ENCODE results near the gene AMER3. TPM values are rescaled to one million over a fixed set of nuclear protein-coding genes. Genes with fewer than 3 reads are reported as not detected.

AMER3 gene
- total RNA-seq, 3 donors from 2014 or later, result not detected

GRCh38 chr2:130787841-130788240 lies 32.5 kb downstream of the AMER3 start:
- H3K36me3 Mint-ChIP-seq (ENCODE audit: insufficient read depth), result no peaks in the 10 kb centered on the region
- H3K4me3 Mint-ChIP-seq, result no peak overlapping the region
- no peaks in the 10 kb centered on the region for H3K9me3 Mint-ChIP-seq
- no peak for DNase-seq
- no peak for ATAC-seq
- no peaks in the 10 kb centered on the region for H3K4me1 Mint-ChIP-seq (ENCODE audit: low read depth)
- H3K27me3 Mint-ChIP-seq (ENCODE audit: low read depth), result peaks cover 6% of the 10 kb centered on the region

- Mint-ChIP-seq H3K4me3 (no peak overlapping the region), H3K27me3 (ENCODE audit: low read depth) (peaks cover 6% of the 10 kb centered on the region), H3K36me3 (ENCODE audit: insufficient read depth) (no peaks in the 10 kb centered on the region), H3K4me1 (ENCODE audit: low read depth) (no peaks in the 10 kb centered on the region), H3K9me3 (no peaks in the 10 kb centered on the region)
- no peak for DNase-seq
- ATAC-seq, result no peak
These were observed 35.0 kb downstream of the AMER3 start for GRCh38 chr2:130790312-130790711.

GRCh38 chr2:130790804-130791616 lies 35.7 kb downstream of the AMER3 start:
- H3K36me3 Mint-ChIP-seq (ENCODE audit: insufficient read depth), result no peaks in the 10 kb centered on the region
- H3K4me1 Mint-ChIP-seq (ENCODE audit: low read depth), result no peaks in the 10 kb centered on the region
- DNase-seq (no peak), ATAC-seq (no peak)
- H3K9me3 Mint-ChIP-seq, result no peaks in the 10 kb centered on the region
- peaks cover 6% of the 10 kb centered on the region for H3K27me3 Mint-ChIP-seq (ENCODE audit: low read depth)
- no peak overlapping the region for H3K4me3 Mint-ChIP-seq

GRCh38 chr2:130791617-130791939 lies 36.2 kb downstream of the AMER3 start:
- H3K4me3 Mint-ChIP-seq, result no peak overlapping the region
- DNase-seq (no peak), ATAC-seq (no peak)
- H3K4me1 Mint-ChIP-seq (ENCODE audit: low read depth), result no peaks in the 10 kb centered on the region
- H3K27me3 Mint-ChIP-seq (ENCODE audit: low read depth), result peaks cover 6% of the 10 kb centered on the region
- H3K36me3 Mint-ChIP-seq (ENCODE audit: insufficient read depth), result no peaks in the 10 kb centered on the region
- no peaks in the 10 kb centered on the region for H3K9me3 Mint-ChIP-seq

- peaks cover 3% of the 10 kb centered on the region for H3K4me1 Mint-ChIP-seq (ENCODE audit: low read depth)
- H3K27me3 Mint-ChIP-seq (ENCODE audit: low read depth), result no peaks in the 10 kb centered on the region
- ATAC-seq (no peak), DNase-seq (no peak)
- H3K9me3 Mint-ChIP-seq, result no peaks in the 10 kb centered on the region
- H3K36me3 Mint-ChIP-seq (ENCODE audit: insufficient read depth), result no peaks in the 10 kb centered on the region
- H3K4me3 Mint-ChIP-seq, result no peak overlapping the region
These were observed 40.1 kb downstream of the AMER3 start for GRCh38 chr2:130795431-130795830.

GRCh38 chr2:130796290-130796689 lies 41.0 kb downstream of the AMER3 start:
- no peak for ATAC-seq
- no peaks in the 10 kb centered on the region for H3K27me3 Mint-ChIP-seq (ENCODE audit: low read depth)
- DNase-seq, result no peak
- no peaks in the 10 kb centered on the region for H3K9me3 Mint-ChIP-seq
- H3K4me3 Mint-ChIP-seq, result no peak overlapping the region
- H3K4me1 Mint-ChIP-seq (ENCODE audit: low read depth), result peaks cover 3% of the 10 kb centered on the region
- H3K36me3 Mint-ChIP-seq (ENCODE audit: insufficient read depth), result no peaks in the 10 kb centered on the region

GRCh38 chr2:130797493-130798435 lies 42.4 kb downstream of the AMER3 start:
- Mint-ChIP-seq H3K4me3 (peak overlapping the region; percentile 74), H3K27me3 (ENCODE audit: low read depth) (no peaks in the 10 kb centered on the region), H3K9me3 (no peaks in the 10 kb centered on the region), H3K36me3 (ENCODE audit: insufficient read depth) (no peaks in the 10 kb centered on the region), H3K4me1 (ENCODE audit: low read depth) (peaks cover 3% of the 10 kb centered on the region)
- DNase-seq (peak; percentile 93), ATAC-seq (peak; percentile 93 to 94)

- Mint-ChIP-seq H3K4me1 (ENCODE audit: low read depth) (peaks cover 3% of the 10 kb centered on the region), H3K4me3 (peak overlapping the region; percentile 74), H3K27me3 (ENCODE audit: low read depth) (no peaks in the 10 kb centered on the region), H3K9me3 (no peaks in the 10 kb centered on the region), H3K36me3 (ENCODE audit: insufficient read depth) (no peaks in the 10 kb centered on the region)
- ATAC-seq (no peak), DNase-seq (no peak)
These were observed 43.3 kb downstream of the AMER3 start for GRCh38 chr2:130798472-130799218.

- no peaks in the 10 kb centered on the region for H3K27me3 Mint-ChIP-seq (ENCODE audit: low read depth)
- DNase-seq, result no peak
- H3K4me1 Mint-ChIP-seq (ENCODE audit: low read depth), result peaks cover 3% of the 10 kb centered on the region
- no peak overlapping the region for H3K4me3 Mint-ChIP-seq
- ATAC-seq, result no peak
- H3K36me3 Mint-ChIP-seq (ENCODE audit: insufficient read depth), result no peaks in the 10 kb centered on the region
- H3K9me3 Mint-ChIP-seq, result no peaks in the 10 kb centered on the region
These were observed 44.0 kb downstream of the AMER3 start for GRCh38 chr2:130799295-130799694.

GRCh38 chr2:130805613-130806012 lies 50.3 kb downstream of the AMER3 start:
- peaks cover 9% of the 10 kb centered on the region for H3K27me3 Mint-ChIP-seq (ENCODE audit: low read depth)
- ATAC-seq (no peak), DNase-seq (no peak)
- no peaks in the 10 kb centered on the region for H3K9me3 Mint-ChIP-seq
- peaks cover 1% of the 10 kb centered on the region for H3K4me1 Mint-ChIP-seq (ENCODE audit: low read depth)
- H3K4me3 Mint-ChIP-seq, result no peak overlapping the region
- no peaks in the 10 kb centered on the region for H3K36me3 Mint-ChIP-seq (ENCODE audit: insufficient read depth)

- DNase-seq, result no peak
- Mint-ChIP-seq H3K36me3 (ENCODE audit: insufficient read depth) (no peaks in the 10 kb centered on the region), H3K9me3 (no peaks in the 10 kb centered on the region), H3K27me3 (ENCODE audit: low read depth) (peaks cover 10% of the 10 kb centered on the region), H3K4me3 (no peak overlapping the region), H3K4me1 (ENCODE audit: low read depth) (peaks cover 1% of the 10 kb centered on the region)
- no peak for ATAC-seq
These were observed 51.0 kb downstream of the AMER3 start for GRCh38 chr2:130806370-130806769.

- peaks cover 10% of the 10 kb centered on the region for H3K27me3 Mint-ChIP-seq (ENCODE audit: low read depth)
- H3K36me3 Mint-ChIP-seq (ENCODE audit: insufficient read depth), result no peaks in the 10 kb centered on the region
- H3K4me1 Mint-ChIP-seq (ENCODE audit: low read depth), result peaks cover 1% of the 10 kb centered on the region
- ATAC-seq (no peak), DNase-seq (no peak)
- no peaks in the 10 kb centered on the region for H3K9me3 Mint-ChIP-seq
- no peak overlapping the region for H3K4me3 Mint-ChIP-seq
These were observed 52.5 kb downstream of the AMER3 start for GRCh38 chr2:130807659-130808385.

- no peaks in the 10 kb centered on the region for H3K36me3 Mint-ChIP-seq (ENCODE audit: insufficient read depth)
- H3K4me1 Mint-ChIP-seq (ENCODE audit: low read depth), result peaks cover 1% of the 10 kb centered on the region
- no peaks in the 10 kb centered on the region for H3K9me3 Mint-ChIP-seq
- peaks cover 10% of the 10 kb centered on the region for H3K27me3 Mint-ChIP-seq (ENCODE audit: low read depth)
- no peak for DNase-seq
- ATAC-seq, result no peak
- no peak overlapping the region for H3K4me3 Mint-ChIP-seq
These were observed 53.3 kb downstream of the AMER3 start for GRCh38 chr2:130808482-130809268.

Measured in activated T-cell treated with anti-CD3 and anti-CD28 coated beads, Interleukin-2, amount 50 U/mL, for 4 hours (primary cell).